ENCODE measurements around the gene SFT2D3.
A peak's percentile ranks its signal among the peaks of the same experiment; 100 is the strongest.

DNA sequence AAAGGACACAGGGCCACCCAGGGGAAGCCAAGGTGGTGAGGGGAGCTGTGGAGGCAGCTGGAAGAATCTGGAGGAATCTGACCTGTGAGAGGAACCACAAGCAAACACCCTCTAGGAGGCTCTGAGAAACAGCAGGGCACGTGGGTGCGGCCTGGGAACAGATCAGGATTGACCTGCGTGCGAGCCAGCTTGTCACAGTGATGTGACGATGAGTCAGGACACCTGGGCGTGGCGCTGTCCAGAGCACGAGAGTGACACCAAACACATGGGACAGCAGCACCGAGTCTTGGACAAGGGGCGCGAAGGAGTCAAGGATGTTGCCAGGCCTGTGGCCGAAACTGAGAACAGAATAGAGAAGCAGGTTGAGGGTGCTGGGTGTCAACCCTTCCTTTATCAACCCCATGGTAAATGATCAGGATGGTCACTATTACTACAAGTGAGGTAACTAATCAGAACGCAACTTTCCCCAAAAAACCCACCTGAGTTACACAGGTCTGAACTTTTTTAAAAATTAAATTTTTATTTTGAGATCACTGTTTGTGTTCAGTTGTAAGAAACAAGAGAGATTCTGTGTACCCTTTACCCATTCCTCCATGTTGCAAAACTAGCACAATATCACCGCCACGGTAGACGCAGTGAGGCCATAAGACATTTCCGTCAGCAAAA is 637 bp upstream of the SFT2D3 start:
- TF ChIP-seq POLR2A (IDR thresholded peaks at IDR 0.05; ENCODE audit: low read length) (peak; percentile 33; the same call in 1 of the 2 replicates), TP53 (CRISPR knock-in tag; IDR thresholded peaks at IDR 0.05) (no peak), RAD21 (conservative IDR thresholded peaks at IDR 0.05 in 1 of 2, IDR thresholded peaks at IDR 0.05 in 1 of 2) (no peak), CBX8 (IDR thresholded peaks at IDR 0.05) (no peak), FOSL2 (IDR thresholded peaks at IDR 0.05) (0 out of 2 replicates have a peak, but pooled peaks have one; percentile 14), FOSL2 (CRISPR knock-in tag; IDR thresholded peaks at IDR 0.05) (peak; percentile 72), CEBPB (IDR thresholded peaks at IDR 0.05) (no peak)
- TF ChIP-seq, protein P1, sequence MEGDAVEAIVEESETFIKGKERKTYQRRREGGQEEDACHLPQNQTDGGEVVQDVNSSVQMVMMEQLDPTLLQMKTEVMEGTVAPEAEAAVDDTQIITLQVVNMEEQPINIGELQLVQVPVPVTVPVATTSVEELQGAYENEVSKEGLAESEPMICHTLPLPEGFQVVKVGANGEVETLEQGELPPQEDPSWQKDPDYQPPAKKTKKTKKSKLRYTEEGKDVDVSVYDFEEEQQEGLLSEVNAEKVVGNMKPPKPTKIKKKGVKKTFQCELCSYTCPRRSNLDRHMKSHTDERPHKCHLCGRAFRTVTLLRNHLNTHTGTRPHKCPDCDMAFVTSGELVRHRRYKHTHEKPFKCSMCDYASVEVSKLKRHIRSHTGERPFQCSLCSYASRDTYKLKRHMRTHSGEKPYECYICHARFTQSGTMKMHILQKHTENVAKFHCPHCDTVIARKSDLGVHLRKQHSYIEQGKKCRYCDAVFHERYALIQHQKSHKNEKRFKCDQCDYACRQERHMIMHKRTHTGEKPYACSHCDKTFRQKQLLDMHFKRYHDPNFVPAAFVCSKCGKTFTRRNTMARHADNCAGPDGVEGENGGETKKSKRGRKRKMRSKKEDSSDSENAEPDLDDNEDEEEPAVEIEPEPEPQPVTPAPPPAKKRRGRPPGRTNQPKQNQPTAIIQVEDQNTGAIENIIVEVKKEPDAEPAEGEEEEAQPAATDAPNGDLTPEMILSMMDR (IDR thresholded peaks at IDR 0.05), result no peak; the same call in 2 of the 3 replicates
- TF ChIP-seq, protein P2, sequence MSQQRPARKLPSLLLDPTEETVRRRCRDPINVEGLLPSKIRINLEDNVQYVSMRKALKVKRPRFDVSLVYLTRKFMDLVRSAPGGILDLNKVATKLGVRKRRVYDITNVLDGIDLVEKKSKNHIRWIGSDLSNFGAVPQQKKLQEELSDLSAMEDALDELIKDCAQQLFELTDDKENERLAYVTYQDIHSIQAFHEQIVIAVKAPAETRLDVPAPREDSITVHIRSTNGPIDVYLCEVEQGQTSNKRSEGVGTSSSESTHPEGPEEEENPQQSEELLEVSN (IDR thresholded peaks at IDR 0.05; ENCODE audit: borderline replicate concordance, low read depth), result no peak
